Amygdala (tissue), 56 donors: Measurements from ENCODE around the gene SLC6A6.

Experiments used
- DNase-seq, 56 donors: peaks; one replicate each; lab custom pipeline; 2025; lab: John Stamatoyannopoulos, UW

Gene SLC6A6

GRCh38 chr3:14492948-14493881 is 90.8 kb downstream of the SLC6A6 start:
- DNase-seq: no peak

- DNase-seq: no peak
Measured at GRCh38 chr3:14494279-14494972, 92.0 kb downstream of the SLC6A6 start.

DNA sequence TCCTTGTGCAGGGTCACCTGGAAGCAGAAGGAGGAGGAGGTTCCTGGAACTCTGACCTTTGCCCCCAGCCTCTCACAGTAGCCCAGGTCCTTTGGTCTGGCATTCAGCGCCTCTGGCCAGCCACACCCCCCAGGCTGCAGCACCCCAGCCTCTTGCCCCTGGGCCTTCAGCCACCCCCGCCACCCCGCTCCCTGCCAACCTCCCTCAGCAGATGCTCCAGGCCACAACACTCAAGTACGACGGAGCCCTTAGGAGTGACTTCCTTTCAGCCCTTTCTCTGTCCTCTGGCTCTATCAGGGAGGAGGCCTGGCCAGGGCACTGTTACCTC is 92.5 kb downstream of the SLC6A6 start:
- no peak for DNase-seq

DNA sequence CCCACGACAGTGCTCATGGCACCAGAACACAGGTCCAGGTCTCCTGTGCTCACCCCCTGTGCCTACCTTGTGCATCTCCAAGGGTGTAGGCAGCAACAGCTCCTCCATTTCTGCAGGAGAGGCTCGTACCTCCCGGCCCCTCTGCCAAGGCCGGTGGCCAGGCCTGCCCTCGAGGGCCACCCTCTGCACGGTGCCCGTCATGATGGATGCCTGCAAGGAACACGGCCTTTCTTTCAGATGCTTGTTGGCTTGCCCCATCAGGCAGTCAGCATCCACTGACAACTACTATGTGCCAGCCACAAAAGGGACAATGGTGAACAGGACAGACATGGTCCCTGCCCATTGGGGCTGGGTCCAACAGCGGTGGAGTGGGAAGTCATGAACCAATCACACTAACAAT is 93.9 kb downstream of the SLC6A6 start:
- DNase-seq: no peak

- DNase-seq: no peak
Measured at GRCh38 chr3:14497321-14497720, 94.9 kb downstream of the SLC6A6 start.

- no peak for DNase-seq
Measured at GRCh38 chr3:14502472-14502871, 100.1 kb downstream of the SLC6A6 start.

DNA sequence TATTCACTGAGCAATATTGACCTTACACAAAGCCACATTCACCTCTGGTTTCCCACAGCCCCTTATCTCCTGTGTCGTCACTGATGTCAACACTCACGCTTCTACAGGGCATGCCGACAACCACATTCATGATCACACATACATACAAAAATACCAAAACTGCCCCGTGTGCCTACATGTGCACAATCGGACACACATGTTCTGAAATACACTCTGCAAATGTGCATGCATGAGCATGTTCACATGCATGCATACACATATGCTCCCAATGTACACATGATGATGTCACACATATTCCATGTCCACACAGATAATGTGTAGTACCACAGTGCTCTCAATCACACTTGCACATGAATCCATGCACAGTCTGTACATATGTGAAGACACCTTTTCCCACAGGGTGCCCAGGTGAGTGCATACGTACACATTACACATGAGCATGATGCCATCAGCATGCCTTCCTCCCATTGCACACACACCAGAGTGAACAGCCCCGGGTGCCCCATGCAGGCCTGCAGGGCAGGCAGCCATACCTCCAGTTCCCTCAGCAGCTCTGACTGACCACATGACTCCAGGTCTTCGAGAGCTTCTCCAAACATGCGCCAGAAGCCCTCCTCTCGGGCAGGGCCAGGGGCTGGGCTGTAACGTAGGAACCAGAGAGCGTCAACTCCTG is 100.8 kb downstream of the SLC6A6 start:
- DNase-seq: no peak

DNA sequence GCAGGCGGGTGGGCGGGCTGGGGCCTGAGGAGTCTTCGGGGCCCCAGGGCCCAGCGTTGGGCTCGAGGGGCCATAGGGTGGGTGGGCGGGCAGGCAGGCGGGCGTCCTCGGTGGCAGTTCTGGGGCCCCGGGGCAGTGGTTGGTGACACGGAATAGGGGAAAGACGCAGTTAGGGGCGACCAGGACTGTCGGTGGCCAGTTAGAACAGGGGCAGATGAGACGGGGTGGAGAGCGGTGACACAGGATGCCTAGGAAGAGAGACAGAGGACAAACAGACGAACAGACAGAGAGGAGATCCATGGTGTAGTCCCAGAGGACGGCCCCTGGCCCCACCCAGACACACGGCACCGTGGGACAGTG is 101.3 kb downstream of the SLC6A6 start:
- no peak for DNase-seq

DNA sequence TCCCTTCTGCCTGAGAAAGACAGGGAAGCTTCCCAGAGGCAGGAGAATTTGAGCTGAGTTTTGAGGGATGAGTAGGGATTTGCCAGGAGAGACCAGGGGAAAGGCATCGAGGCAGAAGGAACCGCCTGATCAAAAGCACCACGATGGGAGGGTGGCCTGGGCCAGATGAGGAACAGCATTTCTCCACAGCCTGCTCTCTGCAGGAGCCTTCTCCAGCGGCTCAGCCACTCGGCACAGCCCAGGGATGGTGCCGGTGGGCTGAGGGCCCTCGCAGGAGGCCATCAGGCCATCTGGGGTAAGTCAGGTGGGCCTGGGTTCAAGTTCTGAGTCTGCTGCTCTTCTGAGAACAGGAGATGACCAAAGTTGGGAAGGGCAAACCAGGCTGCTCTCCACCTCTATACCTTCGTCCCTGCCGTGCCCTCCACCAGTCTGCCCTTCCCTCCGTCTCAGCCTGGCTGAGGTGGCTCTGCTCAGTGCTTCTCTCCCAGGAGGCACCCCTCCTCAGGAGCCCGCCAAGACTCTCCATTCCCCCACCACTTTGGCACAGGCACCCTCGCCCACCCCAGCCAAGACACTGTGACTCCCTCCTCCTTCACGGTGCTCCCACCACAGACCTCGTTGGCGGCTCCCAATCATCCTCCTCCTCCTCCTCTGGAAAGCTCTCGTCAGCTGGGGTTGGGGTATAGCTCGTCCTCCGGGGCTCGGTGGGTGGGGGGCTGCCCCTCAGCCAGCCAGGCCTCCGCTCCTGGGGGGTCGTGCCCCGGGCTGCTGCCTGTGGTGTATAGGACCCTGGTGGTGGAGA is 102.8 kb downstream of the SLC6A6 start:
- DNase-seq: no peak

DNA sequence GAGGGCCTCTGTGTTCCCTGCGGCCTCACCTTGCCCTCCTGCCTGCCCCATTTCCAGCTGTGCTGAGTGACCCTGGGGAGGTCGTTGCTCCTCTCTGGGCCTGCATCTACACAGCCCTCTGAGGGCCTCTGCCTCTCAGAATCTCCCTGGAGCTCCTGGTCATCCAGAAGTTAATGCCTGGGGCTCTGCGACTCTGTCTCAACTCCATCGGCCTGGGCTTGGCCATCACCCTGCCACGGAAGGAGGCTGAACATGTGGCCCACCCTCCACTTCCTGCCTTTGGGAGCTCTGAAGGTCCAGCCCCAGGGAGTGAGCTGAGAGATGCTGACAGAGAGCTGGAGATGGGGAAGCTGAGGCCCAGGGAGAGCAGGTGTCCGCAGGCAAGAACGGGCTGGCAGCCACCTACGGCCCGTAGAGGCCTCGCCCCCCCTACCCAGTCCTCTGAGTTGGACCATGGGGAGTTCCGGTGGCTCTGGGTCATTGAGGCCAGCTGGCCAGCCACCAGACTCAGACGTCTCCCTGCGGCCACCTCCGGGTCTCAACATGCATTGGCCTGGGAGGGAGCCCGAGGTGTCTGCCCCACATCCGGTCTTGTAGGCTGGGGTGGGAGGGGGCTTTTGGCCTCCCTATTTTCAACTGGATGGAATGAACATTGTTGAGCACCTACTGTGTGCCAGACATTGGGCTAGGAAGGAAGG is 103.5 kb downstream of the SLC6A6 start:
- DNase-seq: no peak

DNA sequence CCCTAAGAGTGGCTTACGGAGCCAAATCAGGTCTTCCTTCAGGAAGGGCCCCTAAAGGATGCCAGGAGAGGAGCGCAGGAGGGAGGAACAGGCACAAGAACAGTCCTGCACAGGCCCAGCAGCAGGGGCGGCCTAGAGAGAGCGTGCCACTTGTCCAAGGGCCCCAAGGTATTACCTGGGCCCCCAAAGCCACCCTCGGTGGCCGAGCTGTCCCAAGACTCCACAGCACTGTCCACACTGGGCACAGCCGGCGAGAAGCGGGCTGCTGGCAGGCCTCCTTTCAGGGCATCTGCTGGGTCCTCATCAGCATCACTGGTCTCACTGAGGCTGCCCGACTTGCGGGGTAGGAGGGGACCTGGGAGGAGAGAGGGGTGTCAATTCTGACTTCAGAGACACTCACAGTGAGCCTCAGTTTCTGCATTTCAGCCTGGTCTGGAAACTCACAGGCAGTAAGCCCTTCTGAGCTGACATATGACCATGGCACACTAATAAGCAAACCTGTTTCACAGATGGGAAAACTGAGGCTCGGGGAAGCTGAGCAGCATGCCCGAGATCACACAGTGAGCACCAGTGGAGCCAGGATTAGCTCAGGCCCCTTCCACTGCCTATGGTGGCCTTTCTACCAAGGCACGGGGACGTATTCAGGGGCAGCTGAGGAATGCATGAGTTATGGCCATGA is 104.4 kb downstream of the SLC6A6 start:
- no peak for DNase-seq

DNA sequence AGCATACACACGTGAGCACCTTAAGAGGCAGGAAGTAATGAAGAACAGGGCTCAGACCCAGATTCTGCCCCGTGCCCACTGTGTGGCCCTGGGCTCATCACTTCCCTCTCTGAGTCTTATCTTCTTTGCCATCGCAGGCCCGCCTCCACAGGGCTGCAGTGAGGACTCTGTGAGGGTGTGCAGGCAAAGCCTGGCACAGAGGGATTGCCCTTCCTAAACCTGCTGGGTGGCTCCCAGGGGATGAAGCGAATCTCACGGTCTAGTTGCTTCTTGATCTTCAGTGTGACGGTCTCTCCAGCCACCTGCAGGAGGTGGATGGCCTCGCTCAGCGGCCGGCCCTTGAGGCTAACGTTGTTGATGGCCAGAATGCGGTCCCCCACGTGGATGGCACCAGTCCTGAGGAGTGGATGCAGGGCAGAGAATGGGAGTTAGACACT is 104.9 kb downstream of the SLC6A6 start:
- no peak for DNase-seq

DNA sequence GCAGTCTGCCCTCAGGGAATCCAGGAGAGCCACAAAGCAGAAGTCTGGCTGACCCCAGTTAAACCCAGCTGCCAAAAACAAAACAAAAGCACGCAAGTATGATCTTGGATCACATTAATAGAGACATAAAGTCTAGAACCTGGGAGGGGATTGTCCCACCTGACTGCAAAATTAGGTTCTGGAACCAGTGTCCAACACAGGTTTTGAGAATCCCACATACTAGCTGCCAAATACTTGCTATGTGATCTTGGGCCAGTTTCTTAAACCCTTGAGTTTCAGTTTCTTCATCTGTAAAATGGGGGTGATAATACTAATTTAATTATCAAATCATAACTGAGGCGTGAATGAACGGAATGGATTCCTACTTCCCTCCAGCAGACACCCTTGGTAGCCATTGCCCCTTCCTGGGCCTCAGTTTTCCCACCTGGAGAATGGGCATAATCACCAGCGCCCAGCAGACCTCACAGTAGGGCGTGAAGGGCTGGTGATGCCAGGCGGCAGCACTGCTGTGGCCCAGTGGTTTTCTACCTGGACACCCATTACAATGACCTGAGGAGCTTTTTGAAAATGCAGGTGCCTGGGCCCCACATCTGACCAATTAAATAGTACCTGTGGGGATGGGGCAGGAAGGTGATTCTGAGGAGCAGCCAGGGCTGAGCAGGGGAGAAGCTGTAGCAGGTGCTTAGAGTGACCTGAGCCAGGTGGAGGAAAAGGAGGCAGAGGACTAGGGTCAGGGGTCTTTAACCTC is 105.5 kb downstream of the SLC6A6 start:
- no peak for DNase-seq

GRCh38 chr3:14508505-14508819 is 106.1 kb downstream of the SLC6A6 start:
- DNase-seq: no peak

DNA sequence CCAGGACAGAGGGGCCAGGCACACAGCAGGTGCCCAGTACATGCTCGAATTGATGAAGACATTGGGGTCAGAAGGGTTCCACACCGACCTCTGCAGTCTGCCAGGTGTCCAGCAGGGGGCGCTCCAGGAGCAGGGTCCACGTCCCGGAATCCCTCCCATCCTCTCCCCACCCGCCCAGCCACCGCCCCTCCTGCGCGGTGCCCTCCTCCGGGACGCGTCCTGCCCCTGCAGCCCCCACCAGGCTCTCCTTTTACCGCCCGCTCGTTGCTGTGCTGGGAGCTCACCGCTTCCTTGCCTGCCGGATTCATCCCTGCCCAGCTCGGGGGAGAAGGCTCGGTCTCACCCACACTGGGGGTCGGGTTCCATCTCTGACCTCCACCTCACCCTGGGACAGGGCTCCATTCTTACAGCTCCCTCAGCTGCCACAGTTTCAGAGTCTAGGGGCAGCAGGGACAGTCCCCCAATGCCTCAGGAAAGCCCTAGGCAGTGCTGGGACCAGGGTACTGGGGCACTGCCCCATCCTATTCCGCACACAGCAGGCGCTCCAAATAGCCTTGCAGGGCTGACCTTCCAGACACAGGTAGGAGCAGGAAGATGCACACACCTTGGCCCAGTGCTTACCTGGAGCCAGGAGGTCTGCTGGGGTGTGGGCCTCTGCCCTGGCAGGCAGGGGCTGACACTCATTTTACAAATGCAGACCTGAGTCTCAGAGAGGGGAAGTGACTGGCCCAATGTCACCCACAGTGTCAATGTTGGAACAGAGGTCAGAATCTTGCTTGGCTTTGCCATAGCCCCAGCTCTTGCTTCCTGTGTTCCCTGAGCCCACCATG is 106.8 kb downstream of the SLC6A6 start:
- peak in 31 of 56 donors; percentile 5 to 69 (median 19) for DNase-seq

DNA sequence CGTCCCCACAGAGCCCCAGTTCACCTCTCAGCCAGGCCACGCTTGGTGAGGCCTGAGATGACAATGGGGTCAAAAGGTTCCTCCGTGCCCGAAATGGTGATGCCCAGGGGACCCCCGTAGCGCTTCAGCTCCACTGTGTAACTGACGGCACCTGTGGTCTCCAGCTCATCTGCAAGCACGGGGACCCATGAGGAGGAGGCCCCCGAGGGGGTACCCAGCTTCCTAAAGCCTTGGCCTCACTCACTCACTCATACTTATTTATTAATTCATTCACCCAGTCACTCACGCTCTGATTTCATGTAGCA is 107.3 kb downstream of the SLC6A6 start:
- no peak for DNase-seq

DNA sequence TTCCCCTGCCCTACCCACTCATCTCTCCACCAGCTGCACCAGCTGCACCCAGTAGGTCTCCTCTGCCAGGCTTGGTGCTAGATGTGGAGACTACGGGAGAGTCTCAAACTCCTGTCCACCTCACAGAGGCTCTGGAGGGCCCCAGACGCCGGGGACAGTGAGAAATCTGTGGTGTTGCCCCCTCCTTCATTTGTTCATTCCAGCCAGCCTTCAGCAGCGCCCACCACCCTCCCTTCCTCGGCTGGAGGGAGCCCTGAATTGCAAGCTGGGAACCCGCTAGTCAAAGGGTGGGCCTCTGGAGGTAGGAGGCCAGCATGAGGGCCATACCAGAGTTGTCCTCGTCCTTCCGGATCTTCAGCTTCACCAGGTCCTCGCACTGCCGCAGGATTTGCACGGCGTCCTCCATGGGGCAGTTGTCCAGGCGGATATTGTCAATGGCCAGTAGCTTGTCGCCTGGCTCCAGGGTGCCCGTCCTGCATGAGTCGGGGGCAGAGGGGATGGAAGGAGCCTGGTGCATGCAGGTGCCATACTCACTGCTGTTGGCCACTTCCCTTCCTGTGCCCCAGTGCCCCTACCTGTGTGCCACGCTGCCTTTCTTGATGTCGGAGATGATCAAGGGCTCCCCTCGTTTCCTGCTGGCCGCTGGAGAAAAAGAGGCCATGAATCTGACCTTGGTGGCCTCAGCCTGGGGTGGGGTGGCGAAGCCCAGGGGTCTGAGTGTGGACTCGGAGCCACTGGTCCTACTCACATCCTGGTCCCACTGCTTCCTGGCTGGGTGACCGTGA is 108.6 kb downstream of the SLC6A6 start:
- DNase-seq: no peak
